ENCODE measurements around the gene SLC7A4. TPM values are rescaled to one million over a fixed set of nuclear protein-coding genes. Genes with fewer than 3 reads are reported as not detected.
"Not testable (repeated sequence)": the region's sequence is repeated elsewhere in the genome, so short reads cannot be mapped to it uniquely, and the experiment has no call there.

SLC7A4 gene
- total and polyA plus RNA-seq, 7 donors, result 0.08 to 0.87 (median 0.10) TPM; not detected in 4

- H3K27ac ChIP-seq, result no peak overlapping the region
- no peak for TF ChIP-seq CTCF (IDR thresholded peaks at IDR 0.05)
- WGBS, 3 donors, result 88 to 96% (median 96%) methylated on average over 3 of the region's 3 CpGs
- DNase-seq (no peak), ATAC-seq (no peak)
- H3K27me3 ChIP-seq (ENCODE audit: insufficient read depth in 3 of 3, low read length in 2 of 3), result no peaks in the 10 kb centered on the region
- no peaks in the 10 kb centered on the region for H3K36me3 ChIP-seq (ENCODE audit: insufficient read depth in 1 of 2, low read depth in 1 of 2)
- H3K9me3 ChIP-seq, result no peaks in the 10 kb centered on the region
- H3K4me3 ChIP-seq, result no peak overlapping the region
- intact Hi-C loops (cut with DNase I), result loop anchor here in 1 of 2 donors (5.0 kb wide), 1 partner anchor 42 kb away; no protein-coding TSS in a partner anchor
- peaks cover 12% of the 10 kb centered on the region for H3K4me1 ChIP-seq
Measured at GRCh38 chr22:21010426-21011113, 21.8 kb downstream of the SLC7A4 start.

GRCh38 chr22:21009638-21010425 is 22.5 kb downstream of the SLC7A4 start:
- TF ChIP-seq CTCF (IDR thresholded peaks at IDR 0.05), result no peak
- H3K27me3 ChIP-seq (ENCODE audit: insufficient read depth in 3 of 3, low read length in 2 of 3), result no peaks in the 10 kb centered on the region
- H3K36me3 ChIP-seq (ENCODE audit: insufficient read depth in 1 of 2, low read depth in 1 of 2), result no peaks in the 10 kb centered on the region
- no peak for DNase-seq
- 51 to 57% (median 57%) methylated on average over 10 of the region's 10 CpGs for WGBS, 3 donors
- H3K9me3 ChIP-seq, result no peaks in the 10 kb centered on the region
- no peak overlapping the region for H3K4me3 ChIP-seq
- H3K4me1 ChIP-seq, result peaks cover 11% of the 10 kb centered on the region
- H3K27ac ChIP-seq, result no peak overlapping the region
- intact Hi-C loops (cut with DNase I), result loop anchor here in 1 of 2 donors (5.0 kb wide), 1 partner anchor 42 kb away; no protein-coding TSS in a partner anchor
- no peak for ATAC-seq

GRCh38 chr22:21009208-21009607 is 23.2 kb downstream of the SLC7A4 start:
- DNase-seq; H3K4me1 ChIP-seq; H3K4me3 ChIP-seq; H3K27ac ChIP-seq; intact Hi-C loops (cut with DNase I); H3K36me3 ChIP-seq (ENCODE audit: insufficient read depth in 1 of 2, low read depth in 1 of 2); H3K27me3 ChIP-seq (ENCODE audit: insufficient read depth in 3 of 3, low read length in 2 of 3); ATAC-seq; H3K9me3 ChIP-seq: not testable (repeated sequence)
- 81 to 84% (median 84%) methylated on average over 13 of the region's 13 CpGs for WGBS, 3 donors

GRCh38 chr22:21003782-21004181 is 28.6 kb downstream of the SLC7A4 start:
- no peak for DNase-seq
- no peak for ATAC-seq
- H3K27ac ChIP-seq, result peak overlapping the region; percentile 92
- intact Hi-C loops (cut with DNase I), result no loop called here
- 40 to 60% (median 59%) methylated on average over 4 of the region's 4 CpGs for WGBS, 3 donors
- peaks cover 0 to 19% of the 10 kb centered on the region in 2 donors for H3K36me3 ChIP-seq (ENCODE audit: insufficient read depth in 1 of 2, low read depth in 1 of 2)
- H3K4me1 ChIP-seq, result peaks cover 27% of the 10 kb centered on the region
- peak overlapping the region; percentile 73 for H3K4me3 ChIP-seq
- H3K9me3 ChIP-seq, result no peaks in the 10 kb centered on the region
- TF ChIP-seq CTCF (IDR thresholded peaks at IDR 0.05), result no peak
- H3K27me3 ChIP-seq (ENCODE audit: insufficient read depth in 3 of 3, low read length in 2 of 3), result no peaks in the 10 kb centered on the region

All from psoas muscle (tissue), 8 donors.